GM19452 (cell line): ENCODE measurements around the gene FLYWCH1.

Experiments
- ATAC-seq: cut with Tn5 transposase; IDR thresholded peaks from one replicate; pipeline ENCODE4 v1.9.1; 2021; ENCODE audit not compliant: unreplicated experiment

FLYWCH1 gene

GRCh38 chr16:2949705-2950352 is 38.1 kb downstream of the FLYWCH1 start:
- ATAC-seq: no peak

- no peak for ATAC-seq
Measured at GRCh38 chr16:2950353-2950724, 38.6 kb downstream of the FLYWCH1 start.

GRCh38 chr16:2950773-2951172 is 39.0 kb downstream of the FLYWCH1 start:
- ATAC-seq: no peak

GRCh38 chr16:2952679-2953078 is 40.9 kb downstream of the FLYWCH1 start:
- no peak for ATAC-seq

- ATAC-seq: no peak
Measured at GRCh38 chr16:2953706-2954627, 42.2 kb downstream of the FLYWCH1 start.

GRCh38 chr16:2954656-2955381 is 43.1 kb downstream of the FLYWCH1 start:
- ATAC-seq: no peak

- no peak for ATAC-seq
Measured at GRCh38 chr16:2955438-2955778, 43.7 kb downstream of the FLYWCH1 start.

GRCh38 chr16:2955779-2956578 is 44.2 kb downstream of the FLYWCH1 start:
- no peak for ATAC-seq

GRCh38 chr16:2956579-2956956 is 44.8 kb downstream of the FLYWCH1 start:
- ATAC-seq: no peak

- ATAC-seq: no peak
Measured at GRCh38 chr16:2959206-2959605, 47.5 kb downstream of the FLYWCH1 start.

- no peak for ATAC-seq
Measured at GRCh38 chr16:2960183-2961010, 48.7 kb downstream of the FLYWCH1 start.

- no peak for ATAC-seq
Measured at GRCh38 chr16:2962334-2963073, 50.8 kb downstream of the FLYWCH1 start.

GRCh38 chr16:2963074-2963722 is 51.5 kb downstream of the FLYWCH1 start:
- ATAC-seq: no peak

- ATAC-seq: no peak
Measured at GRCh38 chr16:2963723-2964474, 52.2 kb downstream of the FLYWCH1 start, which contains the start of gene KREMEN2. Gene KREMEN2 (plus strand): TSS chr16:2964275. CDS start chr16:2964521, 246 bp downstream.

- ATAC-seq: no peak
Measured at GRCh38 chr16:2964475-2965336, 53.0 kb downstream of the FLYWCH1 start.

GRCh38 chr16:2966043-2966807 is 54.5 kb downstream of the FLYWCH1 start:
- no peak for ATAC-seq
